GM18511 (cell line): ENCODE measurements around the gene GFOD1.
A peak's percentile ranks its signal among the peaks of the same experiment; 100 is the strongest.

Experiments used
- ATAC-seq: cut with Tn5 transposase; IDR thresholded peaks from one replicate; pipeline ENCODE4 v1.9.1; 2021; ENCODE audit warnings: mild to moderate bottlenecking, moderate library complexity; ENCODE audit not compliant: unreplicated experiment

GFOD1 gene

DNA sequence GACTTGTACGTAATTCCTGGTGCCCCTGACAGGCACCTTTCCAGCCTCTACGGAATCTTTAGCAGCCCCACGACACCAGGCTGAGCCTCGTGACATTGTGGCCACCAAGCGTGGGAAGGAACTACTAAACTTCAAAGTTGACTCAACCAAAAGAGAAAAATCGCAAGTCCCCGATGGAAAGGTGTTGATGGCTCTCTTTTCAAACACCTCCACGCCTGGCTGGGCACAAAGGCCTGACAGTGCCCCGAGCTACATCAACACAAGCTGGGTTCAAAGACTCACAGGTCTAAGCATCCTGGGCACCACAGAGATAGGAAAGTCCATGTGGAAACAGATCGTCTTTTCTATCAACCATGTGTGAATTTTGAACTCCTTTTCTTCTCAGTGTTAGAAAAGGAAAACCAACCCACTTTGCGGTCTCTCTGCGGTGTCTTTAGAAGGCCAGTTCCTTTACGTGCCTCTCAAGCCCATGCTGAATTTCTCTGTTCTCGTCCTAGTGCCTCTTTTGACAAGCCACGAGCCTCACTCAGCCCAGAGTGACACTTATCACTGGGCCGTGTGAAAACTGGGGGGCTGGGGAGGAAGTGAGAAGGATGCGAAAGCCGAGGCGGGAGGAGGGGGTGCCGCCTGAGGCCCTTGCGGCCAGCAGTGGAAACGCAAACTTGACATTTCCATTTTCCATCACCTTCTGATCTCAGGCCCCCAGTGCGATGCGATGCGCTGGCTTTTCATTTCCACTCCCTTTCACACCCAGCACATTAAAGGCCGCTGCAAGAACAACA lies 59.4 kb downstream of the GFOD1 start:
- peak; percentile 73 for ATAC-seq

GRCh38 chr6:13427316-13427715 lies 60.1 kb downstream of the GFOD1 start:
- ATAC-seq = peak; percentile 34

GRCh38 chr6:13425943-13426931 lies 61.2 kb downstream of the GFOD1 start:
- no peak for ATAC-seq

GRCh38 chr6:13425270-13425873 lies 62.0 kb downstream of the GFOD1 start:
- no peak for ATAC-seq

DNA sequence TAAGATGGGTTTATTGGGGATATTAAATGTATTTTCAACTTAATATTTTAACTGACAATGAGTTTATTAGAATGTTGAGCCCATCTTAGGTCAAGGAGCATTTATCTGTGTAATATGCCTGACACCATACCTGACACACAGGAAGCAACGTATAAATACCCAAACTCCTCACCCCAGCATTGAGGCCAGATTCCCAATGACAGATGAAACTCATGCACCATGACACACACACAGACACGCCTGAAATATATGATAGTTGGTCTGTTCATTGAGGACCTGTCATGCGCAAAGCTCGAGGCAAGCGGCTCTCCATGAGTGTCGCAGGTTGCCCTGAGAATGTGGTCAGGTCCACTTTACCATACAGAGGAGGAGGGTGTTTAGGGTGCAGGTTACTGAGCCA lies 64.1 kb downstream of the GFOD1 start:
- no peak for ATAC-seq

DNA sequence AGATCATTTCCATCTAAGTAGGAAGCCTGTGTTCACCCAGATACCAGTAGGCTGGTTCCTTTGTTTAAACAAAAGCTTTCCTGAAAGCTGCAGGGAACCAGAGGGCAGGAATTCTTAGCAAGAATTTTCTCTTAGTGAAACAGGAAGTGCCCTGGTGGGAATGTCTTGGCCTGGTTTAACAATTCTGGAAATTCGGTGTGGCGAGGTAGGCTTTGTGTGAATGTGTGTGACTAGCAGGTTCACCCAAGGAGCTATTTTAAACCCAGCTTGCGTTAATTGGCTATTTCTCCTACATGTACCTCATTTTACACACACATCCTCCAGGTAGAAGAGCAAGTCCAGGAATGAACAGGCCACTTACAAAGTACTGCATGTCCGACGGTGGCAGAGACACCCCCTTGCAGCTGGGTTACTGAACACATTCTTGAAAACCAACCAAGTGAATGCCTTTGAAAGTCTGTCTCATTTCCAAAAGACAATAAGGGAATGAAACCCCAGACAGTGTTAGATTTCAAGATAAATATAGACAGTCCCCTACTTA lies 64.6 kb downstream of the GFOD1 start:
- ATAC-seq = no peak

GRCh38 chr6:13421425-13422059 lies 65.9 kb downstream of the GFOD1 start:
- no peak for ATAC-seq

DNA sequence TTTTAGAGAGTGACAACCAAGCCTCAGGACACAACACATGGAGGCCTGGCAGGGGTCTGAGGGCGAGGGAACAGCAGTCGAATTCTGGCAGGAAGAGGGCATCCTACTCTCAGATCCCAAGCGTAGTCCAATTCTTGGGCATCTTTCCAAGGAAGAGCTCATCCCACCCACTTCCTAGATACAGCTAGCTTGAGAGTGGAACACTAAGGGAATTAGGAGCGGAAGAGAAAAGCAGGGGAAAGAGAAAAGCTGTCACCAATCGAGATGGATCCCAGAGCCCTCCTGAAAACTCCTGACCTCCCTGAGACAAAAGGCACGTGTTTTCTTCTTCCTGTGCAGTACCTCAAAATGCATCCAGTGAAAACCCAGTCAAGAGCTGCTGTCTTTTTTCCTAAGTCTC lies 67.1 kb downstream of the GFOD1 start:
- no peak for ATAC-seq

- no peak for ATAC-seq
Measured at GRCh38 chr6:13419422-13420195, 67.8 kb downstream of the GFOD1 start.

DNA sequence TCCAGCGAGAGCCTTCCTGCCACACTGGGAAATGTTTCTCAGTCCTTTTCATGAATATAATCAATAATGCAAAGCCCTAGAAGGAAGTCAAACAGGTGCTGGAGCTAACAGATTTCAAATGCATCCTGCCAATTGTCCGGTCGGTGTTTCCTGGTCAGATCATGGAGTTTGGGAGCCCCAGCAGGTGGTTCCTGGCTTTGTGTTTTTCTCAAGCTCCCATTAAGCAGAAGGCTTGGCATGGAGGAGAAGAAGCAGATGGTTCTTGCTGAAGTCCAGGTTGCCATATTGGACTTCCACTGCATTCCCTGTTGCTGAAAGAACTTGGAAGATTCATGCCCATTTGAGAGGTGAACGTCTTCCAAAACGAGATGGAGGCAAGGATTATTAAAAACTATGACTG lies 68.6 kb downstream of the GFOD1 start:
- ATAC-seq = no peak

DNA sequence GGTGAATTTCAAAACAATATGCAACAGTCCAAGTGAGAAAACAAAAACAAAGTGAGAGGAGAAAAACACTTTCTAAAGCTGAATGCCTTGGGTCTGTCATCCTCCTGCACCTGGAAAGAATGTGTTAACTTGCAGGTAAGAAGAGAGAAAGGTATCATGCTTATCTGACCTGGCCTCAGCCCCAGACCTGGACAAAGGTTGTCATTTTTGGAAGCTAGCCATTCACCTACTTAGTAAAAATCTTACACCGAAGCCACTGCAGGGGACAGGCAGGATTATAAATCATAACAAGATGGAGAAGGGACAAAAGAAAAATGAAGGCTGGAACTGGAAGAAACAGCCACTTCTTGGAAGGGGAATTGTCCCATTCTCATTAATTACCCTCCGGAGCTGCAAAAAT lies 69.4 kb downstream of the GFOD1 start:
- ATAC-seq = no peak

- ATAC-seq = no peak
Measured at GRCh38 chr6:13417431-13417830, 70.0 kb downstream of the GFOD1 start.

DNA sequence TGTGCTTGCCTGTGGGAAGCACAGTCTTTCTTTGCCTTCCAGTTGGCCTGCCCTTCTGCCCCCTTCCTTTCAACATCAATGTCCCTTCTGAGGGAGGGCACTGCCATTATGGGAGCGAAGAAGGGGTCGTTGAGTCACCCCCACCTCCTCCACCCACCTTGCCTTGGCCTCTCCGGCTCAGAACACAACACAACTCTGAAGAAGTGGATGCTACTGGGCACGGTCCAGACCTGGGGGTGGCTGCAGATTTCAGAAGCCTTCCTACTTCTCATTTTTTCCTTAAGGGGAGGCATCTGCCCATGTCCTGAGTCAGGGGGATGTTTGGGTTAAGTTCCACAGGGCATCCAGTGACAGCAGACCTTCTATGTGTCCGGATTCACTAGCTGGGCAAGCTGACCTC lies 72.1 kb downstream of the GFOD1 start:
- no peak for ATAC-seq

DNA sequence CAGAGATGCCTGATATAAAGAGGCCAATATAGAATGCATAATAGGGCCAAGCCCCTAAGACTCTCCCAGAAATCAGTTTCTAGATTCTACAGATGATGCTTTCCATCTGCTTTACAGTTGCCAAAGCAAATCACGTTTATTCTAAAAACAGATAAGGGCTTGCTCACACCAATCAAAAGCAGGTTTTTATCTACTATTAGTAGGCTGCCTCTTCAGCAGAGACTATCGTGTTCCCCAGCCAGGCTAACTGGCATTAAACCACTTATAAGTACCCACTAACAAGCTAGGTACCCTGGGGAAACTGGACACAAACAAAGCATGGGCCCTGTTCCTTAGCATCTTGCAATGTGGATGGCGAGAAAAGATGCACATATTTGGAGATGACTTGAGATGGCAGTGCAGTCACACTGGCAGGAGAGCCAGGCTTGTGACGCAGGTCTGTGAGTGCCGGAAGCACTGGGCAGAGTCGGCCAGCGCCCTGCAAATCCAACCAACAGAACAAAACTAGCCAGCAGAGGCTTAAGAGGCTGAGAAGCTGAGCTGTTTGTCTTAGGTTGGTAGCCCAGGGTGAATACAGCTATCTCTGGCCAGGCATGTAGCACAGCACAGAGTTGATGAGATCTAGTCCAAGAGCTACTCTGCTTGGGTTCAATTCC lies 73.4 kb downstream of the GFOD1 start:
- no peak for ATAC-seq

- no peak for ATAC-seq
Measured at GRCh38 chr6:13413466-13413862, 73.9 kb downstream of the GFOD1 start.

DNA sequence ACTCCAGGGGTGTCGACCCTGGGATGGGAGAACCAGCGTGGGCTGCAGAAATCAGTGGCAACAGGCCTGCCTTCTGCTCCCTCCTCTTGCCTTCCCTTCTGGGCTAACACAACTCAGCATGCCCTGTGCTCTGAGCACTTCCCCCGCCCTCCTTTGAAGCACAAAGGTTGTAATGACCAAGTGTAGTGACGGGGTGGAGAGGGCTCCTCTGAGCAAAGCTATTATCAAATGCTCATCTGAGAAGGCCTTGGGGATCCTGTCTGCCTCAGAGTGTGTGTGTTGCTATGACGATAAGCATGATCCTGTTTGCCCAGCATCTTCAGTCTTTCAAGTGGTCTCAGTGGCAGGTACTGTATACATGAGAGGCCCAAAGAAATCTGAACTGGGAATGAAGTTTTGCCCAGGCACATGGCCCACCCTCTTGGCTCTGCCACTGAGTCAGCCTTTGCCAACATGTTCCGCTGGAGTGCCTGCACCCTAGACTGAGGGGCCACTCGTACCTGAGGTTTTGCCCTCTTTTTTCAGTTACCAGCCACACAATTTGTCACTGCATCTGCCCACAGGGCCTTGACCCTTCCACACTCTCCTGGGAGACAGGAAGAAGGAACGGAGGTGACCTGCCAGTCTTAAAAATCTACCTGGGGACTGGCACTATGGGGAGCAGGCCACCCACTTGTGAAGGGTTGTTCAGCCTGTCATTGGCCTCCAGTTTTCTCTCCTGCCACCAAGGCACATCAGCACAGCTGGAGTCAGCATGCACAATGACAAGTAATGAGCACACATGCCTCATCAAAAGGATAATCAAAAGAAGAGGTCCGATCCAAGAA lies 74.5 kb downstream of the GFOD1 start:
- ATAC-seq = no peak

GRCh38 chr6:13412211-13412610 lies 75.2 kb downstream of the GFOD1 start:
- no peak for ATAC-seq

DNA sequence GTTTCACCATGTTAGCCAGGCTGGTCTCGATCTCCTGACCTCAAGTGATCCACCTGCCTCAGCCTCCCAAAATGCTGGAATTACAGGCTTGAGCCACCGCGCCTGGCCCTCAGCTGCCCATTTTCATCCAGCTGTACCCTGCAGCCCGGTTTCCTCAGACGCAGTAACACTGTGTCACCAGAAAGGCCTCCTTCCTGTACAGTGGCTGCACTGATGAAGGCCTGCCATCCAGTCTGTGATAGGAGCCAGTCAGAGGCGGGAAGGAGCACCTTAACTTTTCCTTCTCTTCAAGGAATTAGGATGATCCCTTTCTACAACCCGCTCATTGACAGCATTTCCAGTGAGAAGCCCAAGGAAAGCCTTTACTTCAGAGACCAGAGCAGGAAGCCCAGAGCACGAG lies 75.9 kb downstream of the GFOD1 start:
- no peak for ATAC-seq

GRCh38 chr6:13409991-13410390 lies 77.4 kb downstream of the GFOD1 start:
- no peak for ATAC-seq
